ENCODE measurements around the gene CLTC. TPM values are rescaled to one million over a fixed set of nuclear protein-coding genes. Genes with fewer than 3 reads are reported as not detected.
A peak's percentile ranks its signal among the peaks of the same experiment; 100 is the strongest.

The CLTC gene
- total and polyA plus RNA-seq, 2 of the 13 experiments (the other 11 are each of a cell fraction or from before 2014, with no cell fraction given) = 134 to 283 TPM

- no peak for TF ChIP-seq ZNF142 (CRISPR knock-in tag; IDR thresholded peaks at IDR 0.05)
- no peak for TF ChIP-seq ATF5 (CRISPR knock-in tag; IDR thresholded peaks at IDR 0.05; ENCODE audit: low read depth)
- TF ChIP-seq FOXJ3 (CRISPR knock-in tag; IDR thresholded peaks at IDR 0.05; ENCODE audit: borderline replicate concordance) = peak; percentile 81
- peak; percentile 99 for TF ChIP-seq SOX13 (IDR thresholded peaks at IDR 0.05)
- TF ChIP-seq SOX13 (CRISPR knock-in tag; conservative IDR thresholded peaks at IDR 0.05 in 1 of 2, IDR thresholded peaks at IDR 0.05 in 1 of 2) = peak in 1 of 2 experiments; percentile 100; a peak in 2 of 4 replicates
- TF ChIP-seq NFAT5 (CRISPR knock-in tag; IDR thresholded peaks at IDR 0.05) = no peak
- TF ChIP-seq GRHL1 (CRISPR knock-in tag; conservative IDR thresholded peaks at IDR 0.05) = no peak
- no peak for TF ChIP-seq ZNF710 (CRISPR knock-in tag; IDR thresholded peaks at IDR 0.05; ENCODE audit: borderline replicate concordance)
- peak; percentile 43; the same call in 1 of the 2 replicates for TF ChIP-seq ZBTB25 (CRISPR knock-in tag; IDR thresholded peaks at IDR 0.05)
- no peak for TF ChIP-seq SALL1 (CRISPR knock-in tag; IDR thresholded peaks at IDR 0.05)
These were observed 106.0 kb downstream of the CLTC start (continued) for GRCh38 chr17:59725691-59726090.
